Loucy (cell line): Measurements from ENCODE around the gene SSBP2.

Experiments
- CTCF ChIP-seq: fragments of 200-600 bp; sonication (generic); conservative IDR thresholded peaks from 2 replicates; pipeline ENCODE4 v1.5.1; 2014; ENCODE audit warnings: mild to moderate bottlenecking, antibody characterized with exemption, low read length
- EZH2phosphoT487 ChIP-seq: fragments of 200-600 bp; IDR thresholded peaks from 2 replicates; pipeline ENCODE4 v1.6.1; 2018; ENCODE audit warnings: antibody characterized with exemption, mild to moderate bottlenecking, moderate library complexity, borderline replicate concordance

DNA sequence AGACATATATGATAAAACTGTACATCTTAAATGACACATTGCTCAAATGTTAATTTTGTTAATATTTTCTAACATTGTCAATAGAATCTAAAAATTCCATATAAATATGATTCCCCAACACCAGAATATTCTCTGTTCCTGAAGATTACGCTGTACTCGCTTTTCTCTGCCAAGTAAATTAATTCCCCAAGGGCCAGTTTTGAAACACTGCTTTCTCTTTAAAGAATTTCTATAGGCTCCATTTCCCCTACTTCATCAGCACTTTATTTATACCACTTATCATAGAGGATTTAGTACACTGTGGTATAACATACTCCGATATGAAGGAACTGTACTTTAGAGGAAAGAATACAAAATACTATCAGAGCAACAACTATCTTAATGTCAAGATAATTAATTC, 255.6 kb downstream of the SSBP2 start:
- TF ChIP-seq CTCF: no peak
- no peak for TF ChIP-seq EZH2phosphoT487
